ENCODE data around the gene DERL2.

DERL2 gene

DNA sequence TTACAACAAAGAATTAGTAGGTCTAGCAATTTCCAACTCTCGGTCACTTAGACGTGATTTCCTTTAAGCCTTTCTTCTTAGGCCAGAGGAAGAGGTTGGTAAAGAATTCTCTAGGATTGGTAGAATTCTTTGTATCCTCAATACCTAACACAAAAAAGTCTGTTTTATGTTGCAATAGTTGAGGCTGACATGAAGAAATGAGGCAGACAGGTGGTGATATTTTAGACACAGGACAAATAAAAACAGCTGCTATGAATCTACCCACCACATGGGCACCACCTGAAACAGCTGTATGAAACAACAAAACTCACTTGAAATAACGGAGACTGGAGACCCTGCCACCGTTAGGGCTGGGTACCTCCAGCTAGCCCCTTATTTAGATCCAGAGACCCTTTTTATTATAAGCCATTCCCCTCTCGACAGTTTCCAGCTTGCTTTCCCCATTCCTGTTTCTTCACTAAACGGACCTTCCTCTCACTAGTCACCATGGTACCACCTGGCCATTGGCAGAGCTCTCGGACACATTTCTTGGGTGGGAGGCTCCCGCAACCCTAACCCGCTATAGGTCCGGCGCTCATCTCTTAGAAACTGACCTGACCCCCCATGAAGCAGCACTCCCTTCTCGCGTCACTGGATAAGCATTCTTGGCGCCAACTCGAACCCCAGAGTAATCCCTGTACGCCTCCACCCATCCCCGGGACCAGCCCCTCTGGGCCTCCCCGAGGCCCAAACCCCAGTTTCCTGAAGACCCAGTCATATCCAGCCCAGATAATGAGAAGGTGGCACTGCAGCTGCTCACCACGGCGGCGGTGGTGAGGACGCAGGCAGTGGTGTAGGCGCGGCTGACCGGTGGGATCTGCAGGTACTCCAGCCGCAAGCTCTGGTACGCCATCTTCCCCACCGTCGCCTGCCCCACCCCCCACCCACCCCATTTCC is at the start of gene DERL2:
Gene DERL2 (minus strand): TSS at position 909 of the 936 bp plus-strand sequence. CDS start 17 bp downstream, at position 892.
- peak in 1 of 2 experiments; percentile 9 for DNase-seq

DNA sequence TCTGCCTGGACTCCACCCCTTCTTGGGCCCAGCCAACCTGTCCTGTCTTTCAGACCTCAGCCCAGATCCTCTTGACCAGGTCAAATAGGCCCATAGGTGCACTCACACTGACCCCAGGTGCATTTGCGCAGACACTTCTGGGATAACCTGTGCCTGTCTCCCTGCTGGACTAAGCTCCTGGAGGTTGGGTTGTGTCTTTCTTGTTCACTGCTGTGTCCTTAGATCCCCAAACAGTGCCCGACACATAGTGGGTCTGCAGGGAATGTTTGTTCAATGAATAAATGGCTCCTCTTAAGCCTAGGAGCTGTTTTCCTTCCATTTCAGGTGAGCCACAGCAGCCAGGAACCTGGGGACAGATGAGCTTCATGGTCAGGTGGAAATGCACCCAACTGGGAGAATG is 49.5 kb upstream of the DERL2 start:
- no peak for DNase-seq

DNA sequence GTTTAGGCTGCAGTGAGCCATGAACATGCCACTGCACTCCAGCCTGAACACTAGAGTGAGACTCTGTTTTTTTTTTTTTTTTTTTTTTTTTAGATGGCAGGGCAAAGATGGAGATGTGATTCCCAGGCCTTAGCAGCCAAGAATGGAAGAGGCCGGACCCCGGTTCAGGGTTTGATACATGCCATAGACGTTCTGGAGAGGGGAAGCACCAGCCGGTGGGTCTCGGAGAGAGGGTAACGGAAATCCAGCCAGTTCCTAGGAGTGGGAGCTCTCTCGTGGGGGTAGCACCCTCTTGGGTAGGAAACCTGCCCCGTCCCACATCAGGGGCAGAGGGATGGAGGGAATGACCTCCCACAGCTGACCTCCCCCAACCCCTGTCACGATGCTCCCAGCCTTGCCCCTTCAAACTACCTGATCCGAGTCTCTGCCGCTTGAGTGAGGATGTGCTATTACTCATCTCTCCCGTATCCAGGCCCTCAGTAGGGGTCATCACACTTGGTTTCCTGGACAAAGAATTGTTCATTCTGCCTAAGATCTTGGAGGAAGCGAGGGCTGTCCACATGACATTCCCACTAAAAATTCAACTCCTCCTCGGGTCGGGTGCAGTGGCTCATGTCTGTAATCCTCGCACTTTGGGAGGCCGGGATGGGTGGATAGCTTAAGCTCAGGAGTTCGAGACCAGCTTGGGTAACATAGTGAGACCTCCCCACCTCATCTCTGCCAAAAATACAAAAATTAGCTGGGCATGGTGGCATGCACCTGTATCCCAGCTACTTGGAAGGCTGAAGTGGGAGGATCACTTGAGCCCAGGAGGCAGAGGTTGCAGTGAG is 47.7 kb upstream of the DERL2 start:
- DNase-seq = no peak

DNA sequence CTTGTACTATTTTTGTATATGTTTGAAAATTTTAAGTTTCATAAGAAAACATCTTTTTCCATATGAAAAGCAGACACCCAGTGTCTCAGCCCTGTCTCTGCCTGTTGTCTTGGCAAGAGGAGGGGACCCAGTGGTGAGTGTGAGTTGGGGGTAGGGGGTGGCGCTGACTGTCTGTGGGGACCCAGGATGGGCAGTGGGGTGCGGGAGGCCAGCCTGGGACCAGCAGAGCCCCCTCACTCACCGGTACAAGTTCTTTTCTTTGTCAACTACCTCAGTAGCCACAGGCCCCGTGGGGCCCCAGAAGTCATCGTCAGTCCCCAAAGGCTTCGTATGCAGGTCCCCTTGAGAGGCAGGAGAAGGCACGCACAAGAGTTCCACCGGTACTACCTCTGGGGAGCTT is 46.6 kb upstream of the DERL2 start:
- no peak for DNase-seq

DNA sequence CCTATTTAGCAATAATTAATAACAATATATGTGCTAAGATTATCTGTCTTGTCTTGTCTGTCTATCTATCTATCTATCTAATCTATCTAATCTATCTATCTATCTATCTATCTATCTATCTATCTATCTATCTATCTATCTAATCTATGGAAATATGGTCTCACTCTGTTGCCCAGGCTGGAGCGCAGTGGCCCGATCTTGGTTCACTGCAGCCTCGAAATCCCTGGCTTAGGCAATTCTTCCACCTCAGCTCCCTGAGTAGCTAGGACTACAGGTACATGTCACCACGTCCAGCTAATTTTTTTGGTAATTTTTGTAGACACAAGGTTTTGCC is 45.1 kb upstream of the DERL2 start:
- no peak for DNase-seq

DNA sequence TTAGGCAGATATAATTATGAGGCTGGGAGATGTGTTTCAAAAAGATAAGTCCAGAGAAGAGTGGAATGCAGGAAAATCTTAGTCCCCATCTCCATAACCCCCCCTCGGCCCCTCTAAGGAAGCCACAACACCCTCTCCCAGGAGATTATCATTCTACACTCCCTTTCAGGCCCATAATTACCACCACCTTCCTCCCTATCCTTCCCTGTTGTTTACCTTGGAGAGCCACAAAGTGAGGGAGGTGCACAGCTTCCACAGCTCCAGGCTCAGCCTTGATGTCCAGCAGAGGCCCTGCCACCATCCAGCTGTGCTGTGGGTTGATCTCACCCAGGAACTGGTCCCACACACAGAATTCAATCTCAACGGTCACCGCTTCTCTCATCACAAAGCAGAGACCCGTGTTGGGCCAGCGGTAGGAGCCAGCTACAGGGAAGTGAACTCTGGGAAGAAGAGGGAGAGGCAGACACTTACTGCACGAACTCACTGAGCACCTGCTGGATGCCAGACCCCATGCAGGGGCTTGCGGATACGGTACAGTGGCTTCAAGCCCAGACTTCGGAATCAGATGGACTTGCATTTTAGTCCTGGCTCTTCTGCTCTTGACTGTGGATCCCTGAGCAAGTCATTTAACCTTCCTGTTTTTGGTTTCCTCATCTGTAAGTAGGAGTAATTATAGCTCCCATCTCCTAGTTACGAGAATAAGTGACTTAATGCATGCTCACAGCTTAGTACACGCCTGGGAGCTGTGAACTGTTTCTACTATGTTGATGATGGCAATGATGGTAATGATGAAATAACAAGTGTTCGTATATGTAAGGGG is 44.5 kb upstream of the DERL2 start:
- no peak for DNase-seq

DNA sequence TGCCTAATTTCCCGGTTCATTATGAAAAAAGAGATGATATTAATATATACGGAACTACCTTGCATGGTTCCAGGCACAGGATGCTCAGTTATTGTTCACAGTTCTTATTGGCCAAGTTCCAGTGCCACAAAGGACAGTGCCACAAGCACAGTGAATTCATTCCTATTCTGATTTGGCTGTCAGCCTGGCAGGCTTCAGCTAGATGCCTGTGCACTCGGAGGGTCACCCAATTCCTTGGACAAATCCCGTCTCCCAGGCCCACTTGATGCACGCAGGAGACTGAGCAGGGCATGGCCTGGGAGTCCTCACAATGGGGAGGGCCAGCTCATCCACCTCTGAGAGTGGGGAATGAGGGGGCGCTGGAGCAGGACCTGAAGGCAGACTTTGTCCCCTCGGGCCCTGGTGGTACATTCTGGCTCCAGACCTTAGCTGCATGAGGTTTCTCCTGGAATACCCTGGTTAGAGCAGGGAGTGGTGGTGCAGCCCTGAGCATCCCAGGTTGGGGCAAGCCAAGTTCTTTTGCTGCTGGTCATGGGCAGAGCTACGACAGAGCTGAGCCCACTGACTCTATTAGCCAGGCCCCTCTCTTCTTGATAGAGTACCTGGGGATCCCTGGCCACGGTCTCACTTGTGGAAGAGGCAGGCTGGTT is 41.7 kb upstream of the DERL2 start:
- no peak for DNase-seq

DNA sequence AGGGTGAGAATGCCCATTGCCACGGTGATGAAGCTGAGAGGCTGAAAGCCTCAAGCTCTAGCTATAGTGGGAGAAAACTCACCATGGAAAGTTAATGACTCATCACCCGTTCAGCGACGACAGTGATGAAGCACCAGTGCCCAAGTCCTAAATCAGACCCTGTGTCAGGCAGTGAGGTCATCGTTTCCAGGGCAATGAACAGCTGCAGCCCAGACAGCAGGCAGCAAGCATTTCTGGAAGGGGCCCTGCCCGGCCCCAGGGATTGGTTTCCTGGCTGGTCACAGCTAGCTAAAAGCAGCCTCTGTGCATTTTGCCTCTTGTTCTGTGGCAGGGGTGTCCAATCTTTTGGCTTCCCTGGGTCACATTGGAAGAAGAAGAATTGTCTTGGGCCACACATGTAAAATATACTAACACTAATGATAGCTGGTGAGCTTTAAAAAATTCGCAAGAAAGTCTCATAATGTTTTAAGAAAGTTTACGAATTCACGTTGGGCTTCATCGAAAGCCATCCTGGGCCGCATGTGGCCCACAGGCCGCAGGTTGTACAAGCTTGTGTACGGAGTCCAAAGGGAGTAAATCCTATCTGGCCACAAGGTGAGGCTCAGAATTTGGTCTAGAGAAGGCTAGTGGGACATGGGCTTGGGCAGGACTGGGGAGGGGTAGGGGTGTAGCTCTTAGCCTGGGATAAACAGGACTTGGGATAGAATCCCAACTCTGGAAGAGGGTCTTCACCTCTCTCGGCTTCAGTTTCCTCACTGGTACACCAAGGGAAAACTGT is 41.0 kb upstream of the DERL2 start:
- DNase-seq = peak; percentile 44 to 64

DNA sequence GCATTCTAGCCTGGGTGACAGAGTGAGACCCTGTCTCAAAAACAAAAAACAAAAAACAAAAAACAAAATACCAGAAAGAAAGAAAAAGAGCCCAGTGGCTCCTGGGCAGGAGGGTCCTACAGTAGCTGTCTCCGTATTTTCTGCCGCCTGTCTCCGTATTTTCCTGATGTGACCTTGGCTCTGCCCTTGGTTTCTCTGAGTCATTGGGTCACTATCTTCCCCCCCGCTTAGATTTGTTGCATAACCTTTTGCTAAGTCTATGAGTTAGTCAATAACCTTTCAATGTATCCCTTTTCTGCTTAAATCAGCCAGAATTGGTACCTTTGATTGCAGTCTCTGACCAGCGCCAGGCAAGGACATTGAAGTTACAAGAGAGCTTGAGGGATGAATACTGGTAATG is 37.3 kb upstream of the DERL2 start:
- no peak for DNase-seq

DNA sequence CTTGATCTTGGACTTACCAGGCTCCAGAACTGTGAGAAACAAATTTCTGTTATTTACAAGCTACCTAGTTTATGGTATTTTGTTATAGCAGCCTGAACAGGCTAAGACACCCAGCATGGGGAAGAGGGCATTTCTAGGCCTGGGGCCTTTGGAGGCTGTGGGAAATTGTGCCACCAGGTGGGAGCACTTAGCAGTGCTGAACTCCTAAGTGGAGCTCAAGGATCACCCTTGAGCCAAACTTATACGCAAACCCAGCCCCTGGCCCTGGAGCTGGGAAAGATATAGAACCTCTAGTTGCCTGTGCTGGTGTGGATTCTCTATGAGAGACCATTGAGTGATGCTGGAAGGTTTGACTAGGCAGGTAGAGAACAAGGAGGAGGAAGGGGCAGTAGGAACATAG is 36.5 kb upstream of the DERL2 start:
- no peak for DNase-seq

DNA sequence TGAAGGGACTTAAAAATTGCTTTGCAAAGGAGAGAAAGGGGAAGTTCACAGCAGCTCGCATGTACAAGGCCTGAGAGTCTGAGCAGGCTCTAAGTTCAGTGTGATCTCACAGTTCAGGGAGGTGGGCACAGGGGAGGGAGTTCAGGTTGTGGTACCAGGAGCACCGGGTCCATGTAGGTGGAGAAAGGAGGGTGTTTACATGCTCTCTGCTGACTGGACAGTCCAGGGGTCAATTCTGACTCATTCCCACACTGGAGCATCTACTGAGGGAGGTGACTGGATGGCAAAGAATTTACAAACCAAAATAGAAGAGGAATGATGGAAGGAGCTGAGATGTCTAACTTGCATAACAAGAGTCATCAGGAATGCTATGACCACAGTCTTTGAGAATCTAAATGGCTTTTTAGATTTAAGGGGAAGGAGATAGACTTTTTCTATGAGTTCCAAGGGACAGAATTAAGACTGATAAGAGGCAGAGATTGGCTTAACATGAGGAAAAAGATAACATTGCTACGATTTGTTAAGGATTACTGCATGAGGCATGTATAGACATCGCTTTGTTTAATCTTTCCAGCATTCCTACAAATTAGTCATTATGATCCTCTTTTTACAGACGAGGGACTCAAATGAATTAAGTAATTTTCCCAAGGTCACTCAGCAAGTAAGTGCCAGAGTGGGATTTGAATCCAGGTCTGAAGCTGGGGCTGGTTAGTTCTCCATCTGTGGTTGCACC is 30.2 kb upstream of the DERL2 start:
- DNase-seq = no peak

DNA sequence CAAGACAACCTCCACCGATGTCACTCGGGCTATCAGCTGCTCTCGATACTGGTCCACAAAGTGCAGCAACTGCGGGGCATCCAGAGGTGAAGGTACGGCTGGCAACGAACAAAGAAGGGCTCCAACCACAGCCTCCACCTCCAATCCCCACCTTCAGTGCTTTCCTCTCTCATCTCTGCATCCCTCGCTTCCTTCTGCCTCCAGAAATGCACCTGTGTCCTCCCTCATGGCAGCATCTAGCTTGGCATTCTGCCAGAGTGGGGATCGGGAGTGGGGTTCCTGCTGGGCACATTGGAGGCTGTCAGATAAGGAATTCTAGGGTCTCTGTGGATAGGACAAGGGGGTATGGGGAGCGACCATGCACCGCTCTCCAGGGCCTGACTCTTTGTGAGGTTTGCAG is 29.0 kb upstream of the DERL2 start:
- no peak for DNase-seq

DNA sequence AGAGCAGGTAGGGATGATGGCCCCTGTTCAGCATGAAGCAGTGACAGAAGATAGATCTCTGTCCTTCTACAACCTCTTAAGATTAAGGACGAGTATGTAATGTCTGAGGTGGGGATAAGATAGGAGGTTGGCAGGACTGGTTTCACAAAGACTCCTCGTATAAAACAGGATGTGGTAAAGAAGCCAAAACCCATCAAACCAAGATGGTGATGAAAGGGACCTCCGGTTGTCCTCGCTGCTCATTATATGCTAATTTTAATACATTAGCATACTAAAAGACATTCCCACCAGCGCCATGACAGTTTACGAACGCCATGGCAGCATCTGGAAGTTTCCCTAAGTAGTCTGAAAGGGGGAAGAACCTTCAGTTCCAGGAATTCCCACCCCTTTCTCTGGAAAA is 27.6 kb upstream of the DERL2 start:
- DNase-seq = no peak

DNA sequence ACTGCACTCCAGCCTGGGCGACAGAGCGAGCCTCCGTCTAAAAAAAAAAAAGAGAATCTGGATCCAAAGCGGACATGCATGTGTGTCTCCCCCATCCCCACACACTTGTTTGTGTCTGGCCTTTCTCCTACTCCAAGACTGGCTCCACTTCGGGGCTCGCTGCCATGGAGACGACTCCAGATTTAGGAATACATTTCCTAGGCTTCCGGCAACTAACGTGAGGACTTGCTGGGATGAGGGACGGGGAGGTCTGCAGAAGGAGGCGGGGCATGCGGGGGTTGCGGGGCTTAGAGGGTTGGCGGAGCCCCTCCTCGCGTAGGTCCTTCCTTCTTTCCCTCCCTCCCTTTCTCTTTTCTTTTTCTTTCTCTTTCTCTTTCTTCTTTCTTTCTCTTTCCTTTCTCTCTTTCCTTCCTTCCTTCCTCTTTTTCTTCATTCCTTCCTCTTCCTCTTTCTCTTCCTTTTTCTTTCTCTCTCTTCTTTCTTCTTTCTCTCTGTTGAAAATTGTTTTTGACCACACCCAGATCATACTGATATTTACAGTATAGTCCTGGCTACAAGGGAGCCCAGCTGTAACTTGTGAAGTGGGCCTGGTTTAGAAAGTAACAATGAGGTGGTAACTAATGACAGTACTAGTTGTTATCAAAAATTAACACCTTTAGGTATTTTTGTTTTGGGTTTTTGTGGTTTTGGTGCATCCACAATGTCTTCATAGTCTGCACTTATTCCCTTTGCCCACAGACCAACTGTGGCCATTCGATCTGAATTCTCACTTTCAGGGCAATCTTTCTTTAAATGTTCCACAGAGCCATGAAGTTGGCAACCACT is 25.6 kb upstream of the DERL2 start:
- DNase-seq = no peak

DNA sequence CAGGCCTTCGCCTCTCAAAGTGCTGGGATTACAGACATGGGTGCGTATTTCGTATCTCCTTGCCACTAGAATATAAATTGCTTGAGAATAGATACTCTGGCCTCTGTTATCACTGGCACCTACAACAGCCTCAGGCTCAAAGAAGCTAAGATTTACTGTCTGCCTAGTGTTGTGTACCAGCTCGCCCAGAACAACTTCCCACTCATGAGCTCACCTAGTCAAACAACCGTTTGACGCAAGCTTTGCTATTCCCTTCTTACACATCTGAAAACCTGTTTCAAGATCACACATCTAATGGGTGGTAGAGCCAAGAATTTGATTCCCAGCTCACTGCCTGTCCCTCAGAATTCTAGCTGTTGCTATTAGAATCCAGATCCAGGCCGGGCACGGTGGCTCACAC is 24.8 kb upstream of the DERL2 start:
- no peak for DNase-seq

DNA sequence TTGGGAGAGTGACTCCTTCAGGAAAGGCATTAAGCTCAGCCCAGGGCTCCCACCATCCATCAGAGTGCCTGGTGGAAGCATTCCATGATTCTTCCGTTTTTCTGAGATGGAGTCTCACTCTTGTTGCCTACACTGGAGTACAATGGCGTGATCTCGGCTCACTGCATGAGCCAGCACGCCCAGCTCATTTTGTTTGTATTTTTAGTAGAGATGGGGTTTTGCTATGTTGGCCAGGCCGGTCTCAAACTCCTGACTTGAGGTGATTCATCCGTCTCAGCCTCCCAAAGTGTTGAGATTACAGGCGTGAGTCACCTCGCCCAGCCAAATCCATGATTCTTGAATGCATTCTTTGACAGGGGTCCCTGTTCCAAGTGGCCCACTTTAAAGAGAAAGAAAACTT is 23.5 kb upstream of the DERL2 start:
- no peak for DNase-seq

DNA sequence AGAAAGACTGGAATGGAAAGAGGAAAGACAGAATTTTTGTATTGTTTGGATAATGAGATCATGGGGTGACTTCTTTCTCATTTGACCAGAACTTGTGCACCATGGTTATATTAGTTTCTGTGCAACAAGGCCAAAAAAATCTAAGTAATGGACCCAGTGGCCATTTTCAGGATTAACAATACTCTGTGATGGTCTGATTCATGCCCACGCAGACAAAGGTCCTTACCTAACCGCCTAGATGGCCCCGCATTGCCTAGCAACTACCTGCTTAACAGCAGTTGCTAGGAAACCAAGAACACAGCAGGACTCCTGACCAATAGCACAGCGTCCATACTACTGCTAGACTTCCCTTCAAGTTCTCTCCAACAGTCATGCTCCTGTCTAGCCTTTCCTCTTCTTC is 22.8 kb upstream of the DERL2 start:
- DNase-seq = no peak

DNA sequence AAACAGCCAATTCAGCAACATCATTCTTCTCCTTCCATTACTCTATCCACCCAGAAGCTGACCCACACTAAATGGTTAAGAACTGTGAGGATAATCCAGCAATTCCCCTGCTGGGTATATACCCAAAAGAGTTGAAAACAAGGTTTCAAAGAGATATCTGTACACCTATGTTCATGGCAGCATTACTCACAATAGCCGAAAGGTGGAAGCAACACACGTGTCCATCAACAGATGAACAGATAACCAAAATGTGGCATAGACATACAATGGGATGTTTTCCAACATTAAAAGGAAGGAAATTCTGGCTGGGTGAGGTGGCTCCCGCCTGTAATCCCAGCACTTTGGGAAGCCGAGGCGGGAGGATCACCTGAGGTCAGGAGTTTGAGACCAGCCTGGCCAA is 20.3 kb upstream of the DERL2 start:
- DNase-seq = no peak

DNA sequence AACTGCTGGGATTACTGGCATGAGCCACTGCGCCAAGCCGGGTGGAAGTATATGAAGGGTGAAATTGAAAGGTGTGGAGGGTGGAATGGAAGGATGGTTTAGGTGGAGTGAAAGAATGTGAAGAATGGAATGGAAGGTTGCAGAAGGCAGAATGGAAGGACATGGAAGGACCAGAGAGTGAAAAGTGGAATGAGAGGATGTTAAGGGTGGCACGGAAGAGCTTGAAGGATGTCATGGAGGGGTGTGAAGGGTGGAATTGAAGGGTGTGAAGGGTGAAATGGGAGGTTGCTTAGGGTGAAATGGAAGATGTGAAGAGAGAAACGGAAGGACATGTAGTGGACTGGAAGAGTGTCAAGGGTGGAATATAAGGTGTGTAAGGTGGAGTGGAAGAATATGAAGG is 16.6 kb upstream of the DERL2 start:
- DNase-seq = no peak

DNA sequence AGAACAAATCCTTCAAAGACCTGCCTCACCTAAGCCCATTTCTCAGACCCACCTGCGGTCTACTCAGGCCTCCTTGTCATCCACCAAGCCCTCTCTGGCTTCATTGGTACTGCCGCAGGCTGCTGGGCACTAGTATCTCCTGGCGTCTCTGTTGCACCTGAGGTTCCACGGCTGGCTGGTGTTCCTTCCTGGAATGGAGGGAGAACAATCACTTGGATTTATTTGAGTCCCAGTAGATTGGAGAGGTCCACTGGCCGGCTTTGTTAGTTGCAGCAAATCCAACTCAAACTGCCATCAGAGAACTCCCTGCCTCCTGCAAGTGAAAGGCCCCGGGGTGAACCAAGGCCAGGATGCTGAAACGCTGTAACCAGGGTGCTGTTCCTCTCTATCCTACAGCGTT is 15.7 kb upstream of the DERL2 start:
- no peak for DNase-seq

Measured in stimulated activated CD4-positive, alpha-beta T cell treated with anti-CD3 and anti-CD28 coated beads, Interleukin-4, amount 100 ng/mL, for 4 hours (primary cell).